Measurements from ENCODE around the gene MESP1. TPM values are rescaled to one million over a fixed set of nuclear protein-coding genes. Genes with fewer than 3 reads are reported as not detected.

The MESP1 gene
- total RNA-seq, 1 experiment from 2014 or later, result 0.71 TPM

GRCh38 chr15:89724621-89725020, 26.4 kb downstream of the MESP1 start:
- no peak for DNase-seq (ENCODE audit: low spot score)

- no peak for DNase-seq (ENCODE audit: low spot score)
These were observed 28.0 kb downstream of the MESP1 start for GRCh38 chr15:89723031-89723430.

GRCh38 chr15:89714775-89715174, 36.3 kb downstream of the MESP1 start:
- no peak for DNase-seq (ENCODE audit: low spot score)

- no peak for DNase-seq (ENCODE audit: low spot score)
These were observed 43.5 kb downstream of the MESP1 start for GRCh38 chr15:89707577-89707976.

GRCh38 chr15:89704411-89704810, 46.6 kb downstream of the MESP1 start:
- no peak for DNase-seq (ENCODE audit: low spot score)

Small RNA genes within 50 kb of the gene (small RNA-seq; reads per million reads assigned to genes)
- gene RNU6-132P, result not detected

Other genes starting within 250 kb of the MESP1 start
- gene TICRR, start 175.8 kb downstream of the MESP1 start, total RNA-seq (2014; rRNA removed; shearing (Covaris generic)), result 14.9 and 15.2 TPM in 2 replicates
- 2.0 and 2.1 TPM in 2 replicates for gene KIF7, start 95.8 kb downstream of the MESP1 start, total RNA-seq (2014; rRNA removed; shearing (Covaris generic))
- gene PLIN1, start 71.9 kb downstream of the MESP1 start, total RNA-seq (2014; rRNA removed; shearing (Covaris generic)), result 0.03 and 0.51 TPM in 2 replicates
- gene PEX11A, start 60.5 kb downstream of the MESP1 start, total RNA-seq (2014; rRNA removed; shearing (Covaris generic)), result 5.8 and 8.8 TPM in 2 replicates
- 0.08 and 0.61 TPM in 2 replicates for gene WDR93, start 60.4 kb downstream of the MESP1 start, total RNA-seq (2014; rRNA removed; shearing (Covaris generic))
- gene MESP2, start 25.1 kb upstream of the MESP1 start, total RNA-seq (2014; rRNA removed; shearing (Covaris generic)), result 0.15 TPM in 1 of 2 replicates, not detected in the other
- gene ANPEP, start 63.6 kb upstream of the MESP1 start, total RNA-seq (2014; rRNA removed; shearing (Covaris generic)), result 0.05 and 0.10 TPM in 2 replicates
- gene AP3S2, start 142.7 kb upstream of the MESP1 start, total RNA-seq (2014; rRNA removed; shearing (Covaris generic)), result 14.8 and 36.2 TPM in 2 replicates
- 4.7 and 7.9 TPM in 2 replicates for gene ARPIN, start 161.7 kb upstream of the MESP1 start, total RNA-seq (2014; rRNA removed; shearing (Covaris generic))

Measured in HT-29 (cell line).